WERI-Rb-1 (cell line): ENCODE results near the gene CASZ1.

Experiments used
- DNase-seq: peaks from one replicate; pipeline ENCODE4 v3.0.0-alpha.2; 2020
- H3K27ac ChIP-seq: fragments of 250-450 bp; sonication (Bioruptor Pico); 2 replicates; pipeline ENCODE4 v1.5.1; 2020; ENCODE audit warnings: mild to moderate bottlenecking, moderate library complexity
- H3K27me3 ChIP-seq: fragments of 250-450 bp; sonication (Bioruptor Pico); 2 replicates; pipeline ENCODE4 v1.5.1; 2021; ENCODE audit warnings: mild to moderate bottlenecking, low read depth, moderate library complexity; ENCODE audit not compliant: insufficient read depth, severe bottlenecking
- H3K36me3 ChIP-seq: fragments of 250-450 bp; sonication (Bioruptor Pico); 2 replicates; pipeline ENCODE4 v1.5.1; 2020; ENCODE audit warnings: mild to moderate bottlenecking, moderate library complexity
- H3K4me3 ChIP-seq: 2 replicates; pipeline ENCODE4 v1.5.1; 2011; ENCODE audit warnings: low read depth, mild to moderate bottlenecking, control low read depth, low read length
- H3K9me3 ChIP-seq: fragments of 250-450 bp; sonication (Bioruptor Pico); 2 replicates; pipeline ENCODE4 v1.5.1; 2021; ENCODE audit warnings: mild to moderate bottlenecking, moderate library complexity; ENCODE audit not compliant: severe bottlenecking
- TF ChIP-seq, protein P1 (sequence below): IDR thresholded peaks from 2 replicates; pipeline ENCODE4 v1.5.1; 2011; ENCODE audit warnings: low read depth, mild to moderate bottlenecking, control low read depth, inconsistent platforms, low read length

Gene CASZ1

DNA sequence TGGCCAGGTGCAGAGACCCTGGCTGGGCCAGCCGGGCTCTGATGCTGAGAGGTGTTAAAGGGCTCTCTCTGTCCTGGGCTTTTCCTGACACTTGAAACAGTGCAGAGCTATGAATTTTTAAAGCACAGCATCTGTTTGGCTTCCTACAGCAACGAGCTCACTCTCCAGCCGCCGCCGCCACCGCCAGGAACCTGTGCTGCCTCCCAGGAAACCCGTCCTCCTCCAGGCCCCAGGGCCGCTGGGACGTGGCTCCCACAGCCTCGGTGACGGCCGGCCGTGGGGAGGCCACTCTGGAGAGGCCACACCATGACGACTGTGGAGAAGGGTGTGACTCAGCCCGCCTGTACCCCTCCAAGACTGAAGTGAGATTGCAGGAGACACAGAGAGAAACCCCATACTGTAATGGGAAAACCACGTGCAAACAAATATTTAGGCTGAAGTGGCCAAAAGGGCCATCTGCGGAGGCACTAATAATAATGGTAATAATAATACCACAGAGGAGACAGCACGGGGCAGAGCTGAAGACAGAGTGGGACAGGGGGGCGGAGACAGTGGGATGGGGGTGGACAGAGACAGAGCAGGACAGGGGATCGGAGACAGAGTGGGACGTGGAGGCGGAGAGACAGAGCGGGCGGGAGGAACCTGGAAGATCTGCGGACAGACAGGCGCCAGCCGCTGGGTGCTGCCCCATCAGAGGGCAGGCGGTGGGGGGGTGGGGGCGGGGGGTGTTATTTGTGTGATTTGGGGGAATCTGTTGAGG lies 139.2 kb downstream of the CASZ1 start:
- no peaks in the 10 kb centered on the region for H3K27me3 ChIP-seq
- no peaks in the 10 kb centered on the region for H3K9me3 ChIP-seq
- TF ChIP-seq, protein P1, sequence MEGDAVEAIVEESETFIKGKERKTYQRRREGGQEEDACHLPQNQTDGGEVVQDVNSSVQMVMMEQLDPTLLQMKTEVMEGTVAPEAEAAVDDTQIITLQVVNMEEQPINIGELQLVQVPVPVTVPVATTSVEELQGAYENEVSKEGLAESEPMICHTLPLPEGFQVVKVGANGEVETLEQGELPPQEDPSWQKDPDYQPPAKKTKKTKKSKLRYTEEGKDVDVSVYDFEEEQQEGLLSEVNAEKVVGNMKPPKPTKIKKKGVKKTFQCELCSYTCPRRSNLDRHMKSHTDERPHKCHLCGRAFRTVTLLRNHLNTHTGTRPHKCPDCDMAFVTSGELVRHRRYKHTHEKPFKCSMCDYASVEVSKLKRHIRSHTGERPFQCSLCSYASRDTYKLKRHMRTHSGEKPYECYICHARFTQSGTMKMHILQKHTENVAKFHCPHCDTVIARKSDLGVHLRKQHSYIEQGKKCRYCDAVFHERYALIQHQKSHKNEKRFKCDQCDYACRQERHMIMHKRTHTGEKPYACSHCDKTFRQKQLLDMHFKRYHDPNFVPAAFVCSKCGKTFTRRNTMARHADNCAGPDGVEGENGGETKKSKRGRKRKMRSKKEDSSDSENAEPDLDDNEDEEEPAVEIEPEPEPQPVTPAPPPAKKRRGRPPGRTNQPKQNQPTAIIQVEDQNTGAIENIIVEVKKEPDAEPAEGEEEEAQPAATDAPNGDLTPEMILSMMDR, result no peak
- DNase-seq, result no peak
- H3K36me3 ChIP-seq, result peaks cover 73% of the 10 kb centered on the region
- H3K27ac ChIP-seq, result no peak overlapping the region
- H3K4me3 ChIP-seq, result no peak overlapping the region

DNA sequence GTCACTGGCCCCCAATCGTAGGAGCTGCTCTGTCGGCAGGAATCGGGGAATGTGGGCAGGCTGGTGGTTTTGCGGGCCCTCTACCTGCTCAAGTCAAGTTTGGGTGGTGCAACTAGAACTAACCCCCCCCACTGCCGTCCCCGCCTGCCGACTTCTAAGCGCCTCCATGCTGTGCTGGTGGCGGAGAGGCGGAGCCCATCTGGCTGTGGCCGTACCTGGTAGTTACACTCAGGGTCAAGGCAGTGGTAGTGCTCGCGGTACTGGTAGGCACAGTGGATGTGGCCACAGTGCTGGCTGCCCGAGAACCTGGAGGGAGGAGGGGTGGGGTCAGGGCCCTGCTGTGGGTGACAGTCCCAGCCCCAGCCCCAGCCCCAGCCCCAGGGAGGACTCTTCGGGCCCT lies 140.0 kb downstream of the CASZ1 start:
- Histone ChIP-seq H3K36me3 (peaks cover 79% of the 10 kb centered on the region), H3K27me3 (no peaks in the 10 kb centered on the region), H3K27ac (no peak overlapping the region), H3K4me3 (no peak overlapping the region), H3K9me3 (no peaks in the 10 kb centered on the region)
- TF ChIP-seq, protein P1, result no peak
- DNase-seq, result no peak

DNA sequence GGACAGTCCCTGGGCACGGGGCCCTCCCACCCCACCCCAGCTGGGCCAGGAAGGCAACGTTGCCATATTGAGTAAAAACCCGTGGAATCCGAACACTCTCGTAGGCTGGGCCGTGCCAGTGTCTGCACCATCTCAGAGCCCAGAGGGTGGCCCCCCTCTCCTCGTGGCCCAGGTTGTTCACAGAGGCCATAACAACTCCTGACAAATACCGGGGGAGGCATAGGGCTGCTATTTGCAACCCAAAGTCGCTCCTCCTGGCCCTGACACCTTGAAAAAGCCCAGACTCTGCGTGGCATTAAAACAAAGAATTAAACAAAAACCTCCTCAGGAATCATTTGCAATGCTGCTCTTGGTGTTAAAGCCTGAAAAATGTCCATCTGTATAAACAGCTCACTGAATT lies 141.4 kb downstream of the CASZ1 start:
- TF ChIP-seq, protein P1, result no peak
- no peaks in the 10 kb centered on the region for H3K9me3 ChIP-seq
- no peak overlapping the region for H3K27ac ChIP-seq
- H3K27me3 ChIP-seq, result no peaks in the 10 kb centered on the region
- peaks cover 78% of the 10 kb centered on the region for H3K36me3 ChIP-seq
- no peak overlapping the region for H3K4me3 ChIP-seq
- DNase-seq, result no peak

DNA sequence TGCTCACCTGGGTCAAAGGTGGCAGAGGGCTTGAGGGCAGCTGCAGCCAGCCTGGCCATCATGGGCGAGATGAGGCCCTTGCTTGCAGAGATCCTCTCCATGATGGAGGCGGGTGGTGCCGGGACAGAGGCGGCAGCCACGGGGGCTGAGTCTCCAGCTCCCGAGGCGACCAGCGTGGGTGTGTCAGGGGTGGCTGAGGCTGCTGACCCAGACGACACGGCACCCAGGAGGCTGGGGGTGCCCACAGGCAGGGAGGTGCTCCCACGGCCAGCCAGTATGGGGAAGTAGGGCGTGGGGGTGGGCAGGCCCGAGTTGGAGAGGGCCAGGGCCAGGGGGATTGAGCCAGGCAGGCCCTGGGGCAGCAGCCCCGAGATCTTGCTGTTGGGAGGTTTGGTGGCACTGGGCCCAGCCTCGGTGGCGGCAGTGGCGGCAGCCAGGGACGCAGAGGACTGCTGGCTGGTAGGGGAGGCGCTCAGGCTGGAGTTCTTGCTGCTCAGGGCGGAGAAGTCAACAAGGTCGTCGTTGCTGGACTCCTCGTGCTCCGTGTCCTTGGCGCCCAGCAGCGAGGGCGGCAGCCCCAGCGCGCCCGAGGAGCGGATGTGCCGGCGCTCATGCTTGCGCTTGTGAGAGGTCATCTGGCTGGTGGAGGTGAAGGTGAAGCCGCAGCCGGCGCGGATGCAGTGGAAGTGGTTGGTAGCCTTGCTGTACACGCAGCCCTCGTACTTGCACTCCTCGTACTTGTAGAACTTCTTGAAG lies 142.9 kb downstream of the CASZ1 start:
- Histone ChIP-seq H3K27me3 (no peaks in the 10 kb centered on the region), H3K4me3 (no peak overlapping the region), H3K36me3 (peaks cover 72% of the 10 kb centered on the region), H3K27ac (no peak overlapping the region), H3K9me3 (no peaks in the 10 kb centered on the region)
- no peak for DNase-seq
- TF ChIP-seq, protein P1, result no peak

DNA sequence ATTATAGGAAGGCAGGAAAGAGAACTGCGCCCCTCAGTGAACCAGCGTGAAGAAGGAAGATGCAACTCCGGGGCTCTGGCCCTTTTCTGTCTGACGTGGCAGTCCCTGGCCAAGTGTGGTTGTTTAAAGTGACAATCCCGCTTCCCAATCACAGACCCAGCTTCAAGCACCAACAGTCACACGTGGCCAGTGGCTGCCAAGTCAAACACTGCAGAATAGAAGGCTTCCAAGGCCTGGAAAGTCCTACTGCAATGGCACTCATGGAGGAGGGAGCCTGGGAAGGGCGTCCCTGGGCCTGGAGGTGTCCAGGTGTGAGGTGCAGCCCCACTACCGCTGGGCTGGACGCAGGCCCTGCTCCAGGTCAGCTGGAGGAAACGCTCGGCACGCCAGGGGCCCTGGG lies 143.8 kb downstream of the CASZ1 start:
- TF ChIP-seq, protein P1, result no peak
- Histone ChIP-seq H3K27ac (no peak overlapping the region; the same call in 1 of the 2 replicates), H3K4me3 (no peak overlapping the region), H3K9me3 (no peaks in the 10 kb centered on the region), H3K27me3 (no peaks in the 10 kb centered on the region), H3K36me3 (peaks cover 75% of the 10 kb centered on the region)
- DNase-seq, result no peak
